CD4-positive, alpha-beta T cell treated with Interleukin-1 beta for 1 hour (primary cell): Measurements from ENCODE around the gene RASSF1.

ENCODE experiments used
- DNase-seq, 2 donors: peaks; one replicate each; pipeline ENCODE4 v3.0.0-alpha.2; 2020 to 2022

Gene RASSF1

DNA sequence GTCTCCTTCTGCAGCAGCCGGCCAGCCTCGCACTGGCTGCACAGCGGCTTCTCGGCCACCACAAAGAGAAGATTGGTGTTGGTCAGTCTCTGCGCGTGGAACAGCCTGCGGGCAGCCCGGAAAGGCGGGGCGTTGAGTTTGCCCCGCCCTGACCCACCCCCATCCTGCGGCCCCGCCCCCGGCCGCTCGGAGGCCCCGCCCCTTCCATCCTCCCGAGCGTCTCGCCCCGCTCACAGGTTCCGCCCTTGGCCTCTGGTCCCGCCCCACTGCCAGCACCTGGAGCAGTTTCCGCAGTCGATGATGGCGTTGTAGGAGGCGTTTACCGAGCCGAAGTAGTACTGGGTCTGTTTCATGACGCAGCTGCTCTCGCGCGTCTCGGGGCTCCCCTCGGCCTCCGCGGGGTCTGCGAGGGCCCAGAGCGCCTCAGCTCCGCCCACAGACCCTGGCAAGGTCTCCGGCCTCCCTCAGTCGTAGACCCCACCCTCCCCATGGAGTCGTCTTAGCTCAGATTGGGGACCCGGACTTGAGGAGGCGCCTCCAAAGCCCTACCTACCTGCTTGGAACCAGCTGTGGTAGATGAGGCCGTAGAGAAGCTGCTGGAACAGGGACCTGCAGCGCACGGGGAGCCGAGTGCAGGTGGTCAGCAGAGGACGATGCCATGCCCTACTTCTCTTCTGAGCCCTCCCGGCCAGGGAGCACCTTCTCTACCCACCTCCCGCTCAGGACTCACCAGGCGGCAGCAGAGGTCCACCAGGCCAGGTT lies 24.6 kb upstream of the RASSF1 start:
- peak; percentile 96 for DNase-seq

DNA sequence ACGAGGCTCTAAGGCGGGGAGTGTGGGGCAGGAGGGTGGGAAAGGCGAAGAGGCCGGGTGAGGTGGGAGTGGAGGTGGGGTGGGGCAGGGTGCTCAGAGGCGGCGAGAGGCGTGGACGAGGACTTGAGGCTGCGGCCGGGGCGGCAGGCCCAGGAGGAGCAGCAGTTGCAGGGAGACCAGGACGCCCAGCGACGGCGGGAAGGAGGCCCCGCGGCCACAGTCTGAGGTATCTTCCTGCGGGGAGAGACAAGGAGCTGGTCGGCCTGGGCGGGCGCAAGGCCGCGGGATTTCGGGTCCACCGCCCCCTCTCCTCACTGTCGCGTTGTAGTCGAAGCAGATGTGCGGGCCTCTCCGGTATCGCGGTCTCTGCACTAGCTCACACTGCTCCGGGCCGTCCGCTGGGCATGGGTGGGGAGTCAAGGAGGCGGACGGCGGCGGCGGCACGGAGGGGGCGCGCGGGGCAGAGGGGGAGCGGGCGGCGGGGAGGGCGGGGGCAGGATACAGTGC lies 24.0 kb upstream of the RASSF1 start:
- no peak for DNase-seq

DNA sequence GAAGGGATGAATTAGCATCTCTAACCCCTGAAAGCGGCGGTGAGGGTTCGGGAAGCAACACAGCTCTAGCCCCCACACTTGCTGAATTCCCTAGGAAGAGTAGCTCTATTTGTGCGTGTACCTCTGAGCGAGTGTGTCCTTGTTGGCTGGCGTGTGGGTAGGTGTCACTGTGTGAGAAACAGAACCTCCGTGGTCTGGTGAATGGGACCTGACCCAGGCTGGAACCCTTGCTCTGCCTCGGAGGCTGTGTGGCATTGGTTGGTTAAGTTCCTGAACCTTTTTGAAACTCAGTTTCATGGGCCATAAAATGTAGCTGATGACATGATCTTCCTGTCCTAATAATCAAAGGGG lies 19.1 kb upstream of the RASSF1 start:
- no peak for DNase-seq

DNA sequence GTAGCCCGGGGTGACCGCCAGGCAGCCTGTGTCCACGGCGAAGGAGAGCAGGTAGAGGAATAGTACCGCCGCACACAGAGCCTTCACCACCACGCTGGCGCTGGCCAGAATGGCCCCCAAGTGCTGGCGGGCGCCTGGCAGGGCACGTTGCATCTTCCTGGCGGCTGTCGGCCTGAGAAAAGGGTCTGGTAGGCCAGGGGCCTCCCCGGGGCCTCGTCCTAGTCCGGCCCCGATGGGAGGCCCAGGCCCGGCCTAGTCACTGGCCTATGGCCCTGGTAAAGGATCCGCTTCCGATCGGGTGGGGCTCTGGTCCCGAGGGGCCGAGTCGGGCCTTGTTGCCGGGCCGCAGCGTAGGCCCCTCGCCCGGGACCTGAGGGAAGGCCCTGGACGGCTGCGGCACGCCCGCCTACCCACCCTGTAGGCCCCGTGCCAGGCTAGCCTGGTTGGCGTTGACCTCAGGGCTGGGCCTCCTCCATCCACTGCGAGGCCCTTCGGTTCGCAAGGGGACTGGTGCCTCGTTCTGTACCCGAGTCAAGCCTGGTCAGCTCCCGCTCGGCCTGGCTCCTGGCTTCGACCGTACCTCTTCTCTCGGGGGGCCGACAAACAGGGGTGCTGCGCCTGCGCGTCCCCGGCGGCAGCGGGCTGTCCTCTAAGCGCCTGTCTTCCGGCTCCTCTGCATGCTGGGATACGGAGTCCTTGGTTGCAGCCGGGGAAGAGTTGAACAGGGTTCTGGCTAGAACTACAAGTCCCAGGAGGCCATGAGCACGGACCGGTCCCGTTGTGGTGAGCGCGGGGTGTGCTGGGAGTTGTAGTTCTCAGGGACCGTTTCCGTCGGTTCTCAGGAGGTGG lies 18.5 kb upstream of the RASSF1 start, which contains the start of gene TMEM115:
TSS of gene TMEM115 (minus strand) at position 611 of the 849 bp plus-strand sequence. CDS start at position 153, 458 bp downstream.
- DNase-seq = peak; percentile 98

DNA sequence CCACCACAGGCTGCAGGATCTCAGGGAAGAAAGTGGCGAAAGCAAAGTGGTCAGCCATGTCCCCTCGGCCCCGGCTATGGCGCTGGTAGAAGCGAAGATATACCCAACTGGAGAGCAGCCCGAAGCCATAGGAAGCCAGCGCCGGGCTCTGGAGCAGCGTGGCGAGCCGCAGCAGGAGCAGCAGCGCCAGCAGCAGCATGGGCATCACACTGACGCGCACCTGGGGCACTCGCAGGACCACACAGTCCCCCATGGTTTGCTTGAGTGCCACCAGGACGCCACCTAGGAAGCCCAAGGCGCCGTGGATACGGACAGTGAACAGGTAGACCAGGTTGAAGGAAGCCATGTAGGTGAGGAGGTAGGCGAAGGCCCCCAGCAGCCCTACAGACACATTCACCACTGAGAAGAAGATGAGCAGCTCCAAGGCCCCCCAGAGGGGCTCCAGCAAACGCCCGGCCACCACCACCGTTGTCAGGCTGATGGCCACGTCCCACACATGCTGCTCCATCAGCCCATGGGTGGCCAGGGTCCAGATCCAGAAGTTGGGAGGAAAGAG lies 17.8 kb upstream of the RASSF1 start:
- no peak for DNase-seq

DNA sequence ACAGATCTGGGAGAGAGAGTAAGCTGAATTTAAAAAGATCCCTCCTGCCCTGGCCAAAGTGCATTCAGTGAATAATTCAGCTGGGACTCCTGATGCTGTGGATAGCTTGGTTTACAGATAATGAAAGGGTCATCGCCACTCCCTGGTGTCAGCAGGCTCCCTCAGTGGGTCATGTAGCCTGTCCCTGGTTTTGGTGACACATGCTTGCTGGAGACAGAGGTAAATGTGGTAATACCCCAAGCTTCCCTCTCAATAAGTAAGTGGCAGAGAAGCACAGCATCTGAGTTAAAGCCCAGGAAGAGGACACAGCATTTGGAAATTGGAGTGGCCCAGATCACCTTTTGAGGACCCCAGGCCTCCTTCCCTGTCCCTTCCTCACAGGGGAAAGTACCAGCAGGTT lies 16.8 kb upstream of the RASSF1 start:
- no peak for DNase-seq

DNA sequence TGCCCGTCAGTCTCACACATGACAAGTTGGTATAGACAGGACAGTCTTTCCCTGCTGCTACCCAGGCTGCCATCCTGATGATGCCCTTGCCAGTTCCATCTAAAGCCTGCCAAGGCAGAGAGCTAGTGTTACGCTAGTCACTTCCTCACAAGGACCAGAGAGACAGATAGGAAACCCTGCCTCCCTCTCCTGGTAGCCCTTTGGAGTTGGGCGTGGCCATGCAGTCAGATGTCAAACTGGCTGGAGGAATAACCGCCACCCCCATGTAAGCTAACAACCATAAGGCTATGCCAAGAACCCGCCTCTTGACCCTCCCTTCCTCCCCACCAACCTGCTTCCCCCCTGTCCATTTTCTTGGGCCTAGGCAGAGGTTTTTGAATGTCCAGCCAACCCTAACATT lies 15.9 kb upstream of the RASSF1 start:
- no peak for DNase-seq

DNA sequence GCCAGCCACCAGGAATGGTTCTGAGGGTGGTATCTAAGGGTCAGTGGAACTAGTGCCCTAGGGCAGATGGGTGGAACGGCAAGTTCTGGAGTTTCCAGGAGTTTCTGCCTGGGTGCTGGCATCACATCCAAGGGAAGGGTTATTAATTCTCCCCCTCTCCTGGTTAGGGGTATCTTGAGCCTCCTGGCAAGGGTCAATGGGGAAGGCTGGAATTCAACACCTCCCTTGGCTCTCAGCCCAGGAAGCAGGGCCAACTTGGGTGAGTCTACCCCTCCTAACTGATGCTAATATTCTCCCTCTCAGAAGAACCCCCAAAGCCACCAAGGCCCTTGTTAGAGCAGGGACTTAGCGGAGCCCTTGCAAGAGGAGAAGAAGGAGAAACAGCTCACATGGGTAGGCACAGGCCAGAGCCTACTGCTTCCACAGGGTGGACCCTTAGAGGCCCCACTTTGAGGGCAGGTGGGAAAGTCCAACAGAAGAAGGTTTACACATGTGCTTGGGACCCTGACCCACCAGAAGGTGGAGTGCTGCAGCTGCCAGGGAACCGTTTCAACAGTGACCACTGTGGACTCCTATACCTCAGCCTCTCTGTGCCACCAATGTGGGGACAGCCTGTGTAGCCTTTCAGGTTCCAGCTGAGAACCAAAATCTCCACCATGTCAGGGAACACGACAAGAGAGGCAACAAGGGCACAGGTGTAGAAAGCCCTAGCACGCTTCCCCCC lies 15.4 kb upstream of the RASSF1 start:
- no peak for DNase-seq

DNA sequence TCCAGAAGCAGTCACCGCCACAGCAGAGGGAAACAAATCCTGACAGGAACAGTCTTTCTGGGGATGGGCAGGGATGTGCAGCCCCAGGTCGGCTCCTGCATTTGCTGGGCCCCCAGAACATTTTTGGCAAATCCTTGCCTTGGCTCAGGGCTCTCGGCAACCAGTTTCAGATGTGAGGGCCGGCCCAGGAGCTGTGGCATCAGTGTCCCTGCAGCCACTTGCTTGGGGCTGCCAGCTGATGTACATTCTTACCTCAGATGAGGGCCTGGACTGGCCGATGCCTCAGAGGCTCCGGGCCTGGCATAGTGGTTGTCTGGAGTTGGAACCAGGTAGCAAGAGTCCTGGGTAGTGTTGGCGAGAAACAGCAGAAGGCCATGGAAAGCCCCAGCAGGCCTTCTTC lies 14.2 kb upstream of the RASSF1 start:
- no peak for DNase-seq

DNA sequence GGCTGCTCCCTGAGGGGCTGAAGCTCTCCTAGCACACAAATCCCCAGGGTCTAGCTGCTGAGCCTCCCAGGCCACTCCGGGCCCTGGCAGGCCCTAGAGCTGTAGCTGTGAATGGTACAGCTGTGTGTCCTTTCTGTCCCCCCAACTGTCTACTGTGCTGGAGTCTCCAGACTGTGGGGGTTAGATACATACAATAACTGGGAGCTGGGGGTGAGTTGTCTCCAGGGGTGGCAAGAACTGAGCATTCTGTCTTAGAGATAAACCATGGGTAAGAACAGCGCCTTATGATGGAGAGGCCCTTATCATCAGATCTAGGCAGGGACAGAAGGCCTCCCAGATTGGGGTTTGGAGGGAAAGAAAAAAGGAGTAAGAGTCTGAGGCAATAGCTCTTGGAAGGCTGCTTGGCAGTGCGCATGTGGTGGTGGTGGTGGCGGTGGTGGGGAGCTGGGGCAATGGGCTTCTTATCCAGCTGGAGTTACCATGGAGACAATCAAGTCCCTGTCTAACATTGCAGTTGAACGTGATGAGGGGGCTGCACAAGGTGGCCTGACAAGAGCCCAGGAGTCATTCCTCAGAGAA lies 13.6 kb upstream of the RASSF1 start:
- no peak for DNase-seq

DNA sequence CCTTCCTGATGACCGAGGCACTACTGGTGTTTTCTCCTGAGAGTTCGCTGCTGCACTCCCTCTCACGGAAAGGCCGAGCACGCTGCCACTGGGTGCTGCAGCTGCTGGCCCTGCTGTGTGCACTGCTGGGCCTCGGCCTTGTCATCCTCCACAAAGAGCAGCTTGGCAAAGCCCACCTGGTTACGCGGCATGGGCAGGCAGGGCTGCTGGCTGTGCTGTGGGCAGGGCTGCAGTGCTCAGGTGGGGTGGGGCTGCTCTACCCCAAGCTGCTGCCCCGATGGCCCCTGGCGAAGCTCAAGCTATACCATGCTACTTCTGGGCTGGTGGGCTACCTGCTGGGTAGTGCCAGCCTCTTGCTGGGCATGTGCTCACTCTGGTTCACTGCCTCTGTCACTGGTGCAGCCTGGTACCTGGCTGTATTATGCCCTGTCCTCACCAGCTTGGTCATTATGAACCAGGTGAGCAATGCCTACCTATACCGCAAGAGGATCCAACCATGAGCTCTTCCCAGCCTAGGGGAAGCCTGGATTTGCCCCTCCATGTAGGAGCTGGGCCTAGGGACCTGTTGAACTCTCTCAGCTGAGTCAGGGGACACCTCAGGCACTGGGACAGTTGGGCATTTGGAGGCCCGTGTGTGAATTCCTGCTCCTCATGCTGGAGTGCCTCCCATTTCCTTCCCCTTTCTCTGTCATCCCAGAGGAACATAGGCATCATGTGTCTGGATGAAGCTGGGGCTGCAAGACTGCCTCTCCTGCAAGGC lies 12.8 kb upstream of the RASSF1 start:
- no peak for DNase-seq

DNA sequence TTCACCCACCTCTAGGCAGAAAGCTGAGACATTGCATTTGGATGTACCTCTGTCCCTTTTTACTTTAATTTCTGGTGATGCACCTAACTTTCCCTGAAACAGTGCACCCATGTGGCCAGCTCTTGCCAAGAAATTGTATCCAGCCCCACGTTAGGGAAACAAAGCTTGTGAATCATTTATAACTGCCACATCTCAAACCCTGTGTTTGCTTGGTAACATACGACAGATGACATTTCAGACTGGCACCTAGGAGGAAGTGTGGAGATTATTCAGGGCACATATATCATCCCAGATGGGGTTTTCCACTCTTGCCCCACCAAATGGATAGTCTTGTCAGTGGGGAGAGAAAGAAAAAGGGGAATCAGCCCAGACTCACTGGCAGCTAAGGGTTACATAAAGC lies 12.1 kb upstream of the RASSF1 start:
- no peak for DNase-seq

DNA sequence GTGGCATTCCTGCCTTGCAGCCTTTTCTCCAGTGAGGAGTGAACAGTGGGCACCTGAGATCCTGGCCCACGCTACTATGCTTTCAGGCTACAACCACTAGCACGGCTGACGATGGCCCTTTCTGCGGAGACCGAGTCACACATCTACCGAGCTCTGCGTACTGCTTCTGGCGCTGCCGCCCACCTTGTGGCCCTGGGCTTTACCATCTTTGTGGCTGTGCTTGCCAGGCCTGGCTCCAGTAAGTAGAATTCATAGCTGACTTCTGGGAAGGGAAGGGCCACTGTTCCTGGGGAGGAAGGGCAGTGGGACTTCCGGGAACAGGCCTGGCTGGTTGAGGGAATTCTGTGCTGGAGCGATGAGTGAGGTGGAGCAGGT lies 10.7 kb upstream of the RASSF1 start:
- DNase-seq = no peak

DNA sequence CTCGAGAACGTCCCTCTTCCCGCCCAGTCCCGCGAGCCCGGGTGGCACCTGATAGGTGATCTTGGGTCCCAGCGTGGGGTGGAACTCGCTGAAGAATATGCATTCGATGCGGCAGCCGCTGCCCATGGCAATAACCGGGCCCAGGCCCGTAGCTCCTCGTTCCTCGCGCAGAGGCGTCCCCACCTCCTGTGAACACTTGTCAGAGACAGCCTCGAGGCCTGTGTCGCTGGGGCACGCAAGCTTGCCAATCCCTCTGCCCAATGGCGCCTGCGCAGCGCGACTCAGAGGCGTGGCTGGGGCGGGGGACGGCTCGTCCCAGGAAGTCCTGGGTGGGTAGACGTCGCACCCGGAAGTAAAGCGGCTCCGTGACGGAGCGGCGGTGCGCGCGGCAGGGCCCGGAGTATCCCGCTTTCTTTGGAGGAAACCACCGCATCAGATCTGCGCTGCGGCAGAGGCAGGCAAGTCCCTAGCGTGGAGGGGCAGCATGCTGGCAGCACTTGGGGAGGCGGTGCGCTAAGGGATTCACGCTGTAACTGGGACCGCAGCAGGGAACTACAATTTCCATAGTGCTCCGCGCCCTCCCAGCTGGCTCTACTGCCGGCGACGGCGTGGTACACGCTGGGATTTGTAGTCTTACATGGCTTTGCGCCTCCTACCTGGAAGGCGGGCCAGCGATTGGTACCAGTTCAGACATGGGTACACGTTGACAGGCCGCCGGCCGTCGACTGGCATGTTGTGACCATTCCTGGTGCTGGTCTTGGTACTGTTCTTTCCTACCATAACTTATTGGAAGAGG lies 10.1 kb upstream of the RASSF1 start, which contains the start of the genes CYB561D2 and NPRL2:
TSS of gene CYB561D2 (plus strand) at position 336 of the 796 bp plus-strand sequence. CDS start 572 bp downstream, outside the sequence.
TSS of gene NPRL2 (minus strand) at position 249 of the 796 bp plus-strand sequence. CDS start at position 126, 123 bp downstream.
- peak; percentile 98 to 99 for DNase-seq

DNA sequence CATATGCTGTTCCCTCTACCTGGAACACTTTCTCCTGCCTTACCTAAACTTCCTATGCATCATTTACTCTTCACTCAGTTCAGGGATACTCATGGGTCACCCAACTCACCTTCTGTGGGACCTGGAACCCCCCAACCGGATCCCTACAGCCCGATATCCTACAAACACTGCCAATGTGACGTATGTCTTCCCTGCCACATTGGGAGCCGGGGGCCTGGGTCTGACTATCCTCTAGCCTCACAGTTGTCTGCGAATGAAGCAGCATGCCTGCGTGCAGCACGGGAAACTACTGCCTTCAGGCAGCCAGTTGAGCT lies 9.5 kb upstream of the RASSF1 start:
- no peak for DNase-seq

DNA sequence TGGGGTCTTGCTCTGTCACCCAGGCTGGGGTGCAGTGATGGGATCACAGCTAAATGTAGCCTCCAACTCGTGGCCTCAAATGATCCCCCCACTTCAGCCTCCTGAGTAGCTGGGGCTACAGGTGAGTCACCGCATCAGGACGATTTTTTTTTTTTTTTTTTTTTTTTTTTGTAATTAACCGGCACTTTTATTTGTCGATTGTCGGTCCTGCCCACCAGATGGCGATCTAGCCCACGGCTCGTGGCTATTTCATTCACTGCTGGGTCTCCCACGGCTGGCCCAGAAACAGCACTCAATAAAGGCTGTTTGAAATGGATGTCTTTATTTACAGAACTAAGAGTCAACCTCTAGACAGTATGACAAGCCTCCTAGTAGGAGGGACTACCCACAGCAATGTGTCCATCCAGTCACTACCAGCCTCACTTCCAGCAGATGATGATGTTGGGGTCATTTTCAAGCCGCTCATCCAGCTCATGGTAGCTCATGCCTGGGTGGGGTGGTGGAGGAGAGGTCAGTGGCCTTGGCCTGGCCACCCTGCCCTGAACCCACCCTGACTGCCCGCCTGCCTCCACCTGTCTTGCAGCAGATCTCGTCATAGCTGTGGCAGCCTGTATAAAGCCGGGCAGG lies 6.7 kb upstream of the RASSF1 start:
- peak; percentile 85 to 87 for DNase-seq

DNA sequence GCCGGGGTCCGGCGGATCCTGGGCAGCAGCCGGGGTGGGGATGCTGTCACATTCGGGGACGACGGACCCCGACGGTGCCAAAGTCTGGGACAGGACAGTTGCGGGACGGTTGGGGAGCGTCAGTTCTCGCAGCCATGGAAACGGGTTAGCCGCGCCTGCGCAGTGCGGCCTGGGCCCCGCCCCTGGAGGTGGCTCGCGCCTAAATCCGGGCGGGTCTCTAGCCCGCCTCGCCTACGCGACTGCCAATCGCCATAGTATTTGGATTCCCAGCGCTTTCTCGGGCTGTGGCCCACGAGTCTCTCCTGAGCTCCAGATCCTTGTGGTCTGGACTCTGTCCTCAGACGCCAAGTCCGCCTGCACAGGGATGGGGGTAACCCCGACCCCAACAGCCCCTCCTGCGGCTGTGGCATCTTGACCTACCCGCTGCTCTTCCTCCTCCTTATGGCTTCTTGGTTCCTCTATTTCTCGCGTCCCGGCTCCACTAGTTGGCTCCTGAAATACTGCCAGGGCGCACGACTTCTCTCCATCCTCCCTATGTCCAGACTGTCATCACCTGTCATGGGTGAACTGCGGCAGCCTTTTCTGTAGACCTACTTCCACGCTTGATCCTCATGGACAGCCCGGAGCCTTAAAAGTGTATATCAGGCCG lies 5.1 kb upstream of the RASSF1 start, which contains the start of gene ZMYND10:
TSS of gene ZMYND10 (minus strand) at position 147 of the 649 bp plus-strand sequence. CDS start 153 bp downstream, outside the sequence.
- peak; percentile 80 for DNase-seq

DNA sequence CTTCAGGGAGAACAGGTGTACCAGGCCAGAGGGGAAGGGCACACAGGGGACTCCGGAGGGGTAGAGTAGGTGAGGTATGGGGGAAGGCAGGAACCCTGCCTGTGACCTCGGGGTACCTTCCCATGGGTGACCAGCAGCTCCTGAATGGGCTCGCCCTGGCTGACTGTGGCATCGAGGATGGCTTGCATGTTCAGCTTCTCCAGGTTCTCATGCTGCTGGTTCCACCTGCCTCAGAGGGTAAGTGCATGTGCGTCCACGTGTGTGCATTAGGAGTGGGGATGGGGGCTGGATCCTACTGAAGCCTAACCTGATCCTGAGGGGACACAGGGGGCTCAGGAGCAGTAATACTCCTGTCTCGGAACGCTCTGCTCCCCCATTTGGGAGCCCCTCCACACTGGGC lies 4.4 kb upstream of the RASSF1 start:
- DNase-seq = no peak

DNA sequence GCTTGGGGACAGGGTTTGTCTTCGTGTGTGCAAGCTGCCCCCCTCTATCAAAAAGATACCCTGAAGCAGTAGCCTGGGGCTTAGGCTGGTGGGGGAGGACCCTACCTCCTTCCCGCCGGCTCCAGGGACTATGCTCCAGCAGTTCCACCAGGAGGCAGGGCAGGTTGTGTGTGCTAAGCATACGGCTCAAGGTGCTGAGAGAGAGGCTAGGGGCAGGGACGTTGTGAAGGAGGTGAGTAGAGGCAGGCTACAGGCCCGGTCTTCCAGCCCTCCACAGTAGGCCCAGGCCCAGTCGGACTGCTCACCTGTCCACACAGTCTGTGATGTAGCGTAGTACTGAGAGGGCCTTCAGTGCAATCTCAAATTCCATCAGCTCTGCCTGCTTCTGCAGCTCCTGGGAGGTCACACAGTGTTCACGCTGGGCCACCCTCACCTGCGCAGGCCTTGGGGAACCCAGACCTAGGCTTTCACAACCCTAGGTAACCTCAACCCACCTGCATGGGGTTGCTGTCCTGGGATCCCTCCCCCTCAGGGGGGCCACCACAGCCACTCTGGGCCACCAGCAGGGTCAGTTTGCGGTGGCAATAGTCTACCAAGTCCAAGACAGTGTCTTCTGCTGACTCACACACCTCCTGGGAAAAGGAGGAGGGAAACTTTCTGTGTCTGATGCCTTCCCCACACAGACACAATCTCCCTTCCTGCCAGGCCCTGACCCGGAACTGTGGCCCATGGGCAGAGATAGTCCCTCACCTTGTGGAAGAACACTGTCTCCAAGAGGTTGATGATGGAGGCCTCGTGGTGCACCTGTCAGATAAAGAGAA lies 2.4 kb upstream of the RASSF1 start:
- DNase-seq = no peak
